Endodermal cell (in vitro differentiated cells): Measurements from ENCODE around the gene ARHGAP26. TPM values are rescaled to one million over a fixed set of nuclear protein-coding genes. Genes with fewer than 3 reads are reported as not detected.

ENCODE experiments used
- DNase-seq: peaks from one replicate; pipeline ENCODE4 v3.0.0-alpha.2; 2017
- H3K27ac ChIP-seq: 2 replicates; pipeline ENCODE4 v1.5.1; 2013; ENCODE audit warnings: mild to moderate bottlenecking, low read depth, low read length, moderate library complexity
- H3K27me3 ChIP-seq: 2 replicates; pipeline ENCODE4 v1.6.1; 2013; ENCODE audit warnings: mild to moderate bottlenecking, low read length, moderate library complexity; ENCODE audit not compliant: insufficient read depth, control insufficient read depth, poor library complexity, severe bottlenecking
- H3K36me3 ChIP-seq: 2 replicates; pipeline ENCODE4 v1.7.0; 2013; ENCODE audit warnings: mild to moderate bottlenecking, low read length, moderate library complexity; ENCODE audit not compliant: control insufficient read depth, insufficient read depth
- H3K4me1 ChIP-seq: one replicate; pipeline ENCODE4 v1.7.0; 2013; ENCODE audit warnings: low read length; ENCODE audit not compliant: control insufficient read depth, insufficient read depth
- H3K4me3 ChIP-seq: 2 replicates; pipeline ENCODE4 v1.5.1; 2013; ENCODE audit warnings: mild to moderate bottlenecking, low read length, moderate library complexity
- H3K9ac ChIP-seq: 2 replicates; pipeline ENCODE4 v1.6.1; 2013; ENCODE audit warnings: mild to moderate bottlenecking, low read length, moderate library complexity; ENCODE audit not compliant: poor library complexity, severe bottlenecking; ENCODE audit errors: extremely low read depth
- H3K9me3 ChIP-seq: 2 replicates; pipeline ENCODE4 v1.6.1; 2013; ENCODE audit warnings: mild to moderate bottlenecking, low read length, moderate library complexity; ENCODE audit not compliant: control insufficient read depth
- H3K27ac Mint-ChIP-seq: 2 replicates; pipeline ENCODE4 v1.8.0; 2020; ENCODE audit warnings: mixed read lengths
- H3K27me3 Mint-ChIP-seq: 2 replicates; pipeline ENCODE4 v1.8.0; 2021; ENCODE audit warnings: mild to moderate bottlenecking, mixed read lengths; ENCODE audit not compliant: insufficient read depth
- H3K36me3 Mint-ChIP-seq: 2 replicates; pipeline ENCODE4 v1.8.0; 2020; ENCODE audit warnings: low read depth, mixed read lengths
- H3K4me1 Mint-ChIP-seq: 2 replicates; pipeline ENCODE4 v1.8.0; 2020; ENCODE audit warnings: mixed read lengths
- H3K4me3 Mint-ChIP-seq: 2 replicates; pipeline ENCODE4 v1.8.0; 2020; ENCODE audit warnings: mild to moderate bottlenecking, moderate library complexity, mixed read lengths
- H3K9me3 Mint-ChIP-seq: 2 replicates; pipeline ENCODE4 v1.8.0; 2020; ENCODE audit warnings: mild to moderate bottlenecking, mixed read lengths
- CTCF ChIP-seq: fragments of 200-600 bp; sonication (generic); conservative IDR thresholded peaks from 2 replicates; pipeline ENCODE4 v1.5.0; 2021; ENCODE audit warnings: antibody characterized with exemption, mild to moderate bottlenecking
- WGBS, 2 experiments: methylation state at CpG; one replicate each; pipeline versions ENCODE4 v1.1.5 to v1.1.7; 2013; ENCODE audit warnings: missing lambda C conversion rate in 2 of 2, mixed read lengths in 1 of 2; ENCODE audit not compliant: insufficient coverage in 1 of 2, insufficient read length in 1 of 2; 5-methylcytosine and 5-hydroxymethylcytosine counted together
- total RNA-seq, 2 donors: library from RNA; stranded (reverse); fragmentation: NEBNext Ultra II Directional in 1 of 2; extraction: Animal tissue kit (Norgen Biotek cat#: 25700) in 1 of 2; gene quantifications; 2 replicates in 1 of 2; 3 replicates in 1 of 2; pipeline ENCODE4 v1.2.1, GENCODE V29; 2021

ARHGAP26 gene
- total RNA-seq, 2 donors from 2014 or later, result 49.2 to 60.5 TPM

GRCh38 chr5:142767911-142768310 is 2.3 kb upstream of the ARHGAP26 start:
- Mint-ChIP-seq H3K9me3 (no peaks in the 10 kb centered on the region), H3K27ac (no peak overlapping the region), H3K27me3 (peaks cover 15% of the 10 kb centered on the region), H3K36me3 (no peaks in the 10 kb centered on the region), H3K4me3 (no peak overlapping the region), H3K4me1 (peaks cover 19% of the 10 kb centered on the region)
- Histone ChIP-seq H3K36me3 (no peaks in the 10 kb centered on the region), H3K4me1 (peaks cover 6% of the 10 kb centered on the region), H3K27ac (no peak overlapping the region), H3K27me3 (peaks cover 14% of the 10 kb centered on the region), H3K9me3 (no peaks in the 10 kb centered on the region), H3K9ac (no peak overlapping the region), H3K4me3 (no peak overlapping the region)
- WGBS, 2 experiments, result 62% methylated on average over 1 of the region's 1 CpG; no CpG with 5 or more reads in 1 of the 2 experiments
- no peak for DNase-seq
- no peak for TF ChIP-seq CTCF

- Mint-ChIP-seq H3K36me3 (no peaks in the 10 kb centered on the region), H3K4me3 (peak overlapping the region; percentile 92), H3K27me3 (peaks cover 16% of the 10 kb centered on the region), H3K4me1 (peaks cover 20% of the 10 kb centered on the region), H3K27ac (peak overlapping the region; percentile 96), H3K9me3 (no peaks in the 10 kb centered on the region)
- peaks cover 6% of the 10 kb centered on the region for H3K4me1 ChIP-seq
- H3K27ac ChIP-seq, result no peak overlapping the region
- peak; percentile 26 for TF ChIP-seq CTCF
- DNase-seq, result peak; percentile 52
- no peaks in the 10 kb centered on the region for H3K36me3 ChIP-seq
- peak overlapping the region; percentile 37 for H3K9ac ChIP-seq
- peak overlapping the region; percentile 97 for H3K4me3 ChIP-seq
- 30 to 36% methylated on average over 12 to 15 of the region's 15 CpGs for WGBS, 2 experiments
- H3K27me3 ChIP-seq, result peaks cover 14% of the 10 kb centered on the region
- no peaks in the 10 kb centered on the region for H3K9me3 ChIP-seq
These were observed 855 bp upstream of the ARHGAP26 start for GRCh38 chr5:142769251-142769792.

- Histone ChIP-seq H3K9ac (peak overlapping the region; percentile 51), H3K27me3 (peaks cover 14% of the 10 kb centered on the region), H3K36me3 (no peaks in the 10 kb centered on the region), H3K4me3 (peak overlapping the region; percentile 97), H3K27ac (no peak overlapping the region), H3K4me1 (peaks cover 6% of the 10 kb centered on the region), H3K9me3 (no peaks in the 10 kb centered on the region)
- H3K36me3 Mint-ChIP-seq, result no peaks in the 10 kb centered on the region
- whole genome bisulfite sequencing, 2 experiments, result 0 to 1% methylated on average over 23 to 86 of the region's 86 CpGs
- H3K9me3 Mint-ChIP-seq, result no peaks in the 10 kb centered on the region
- peak; percentile 89 for DNase-seq
- peaks cover 20% of the 10 kb centered on the region for H3K4me1 Mint-ChIP-seq
- peak overlapping the region; percentile 93 for H3K27ac Mint-ChIP-seq
- H3K4me3 Mint-ChIP-seq, result peak overlapping the region; percentile 92
- TF ChIP-seq CTCF, result peak; percentile 61
- peaks cover 16% of the 10 kb centered on the region for H3K27me3 Mint-ChIP-seq
These were observed 753 bp downstream of the ARHGAP26 start for GRCh38 chr5:142770650-142771609.
